H54 (cell line): ENCODE data around the gene MEDAG.
A peak's percentile ranks its signal among the peaks of the same experiment; 100 is the strongest.

Source experiments
- DNase-seq: peaks from one replicate; pipeline ENCODE4 v3.0.0; 2011; ENCODE audit warnings: low spot score, mixed read lengths; ENCODE audit not compliant: insufficient read length
- FAIRE-seq: peaks from 3 replicates; lab custom pipeline; 2011; peaks lifted over from hg19 to GRCh38; lab: Jason Lieb, UNC
- POLR2A ChIP-seq: IDR thresholded peaks from 2 replicates; pipeline ENCODE4 v1.6.1; 2011; ENCODE audit warnings: low read depth, mild to moderate bottlenecking, low read length

Gene MEDAG

DNA sequence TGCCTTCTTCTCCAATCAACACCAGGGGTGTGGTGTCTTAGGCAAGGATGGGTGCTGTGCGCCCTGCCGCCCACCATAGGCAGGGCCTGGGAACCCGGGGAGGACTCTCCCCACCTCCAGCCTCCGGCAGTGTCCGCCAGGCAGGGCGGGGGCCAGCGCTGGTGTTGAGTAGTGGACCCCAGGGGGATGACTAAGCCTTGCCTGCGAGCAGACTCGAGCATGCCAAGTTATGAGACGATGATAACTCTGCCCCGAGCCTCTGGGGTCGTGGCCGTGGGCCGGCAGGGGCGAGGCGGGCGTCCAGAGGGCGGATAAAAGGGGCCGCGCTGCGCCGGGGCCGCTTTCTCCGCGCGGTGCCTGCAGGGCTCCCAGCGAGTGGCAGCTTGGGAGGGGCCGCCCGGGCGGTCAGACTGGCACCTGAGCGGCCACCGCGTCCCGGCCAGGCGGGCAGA, at the start of gene MEDAG:
Gene MEDAG, plus strand, starts transcription at position 340 of the 452 bp plus-strand sequence. CDS start 245 bp downstream, outside the sequence.
- FAIRE-seq: no peak
- DNase-seq: no peak
- no peak for TF ChIP-seq POLR2A

DNA sequence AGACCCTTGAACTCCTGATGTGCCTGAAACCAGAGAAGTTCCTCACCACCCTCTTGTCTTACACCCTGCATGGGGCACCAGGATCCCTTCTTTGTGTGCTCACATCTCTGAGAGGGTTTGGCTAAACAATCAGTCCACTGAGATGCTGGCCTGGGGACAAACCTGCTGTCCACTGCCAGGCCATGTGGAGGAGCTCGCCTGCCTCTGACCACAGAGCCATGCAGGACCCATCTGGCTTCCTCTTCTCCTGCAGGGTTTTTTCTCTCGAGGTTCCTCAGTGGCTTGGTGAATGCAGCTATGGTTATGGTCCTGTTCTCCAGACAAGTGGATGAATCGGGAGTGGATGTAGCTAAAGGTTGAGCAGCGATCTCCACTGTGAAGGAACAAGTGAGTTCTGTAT, 49.1 kb upstream of the MEDAG start:
- TF ChIP-seq POLR2A: no peak
- DNase-seq (no peak), FAIRE-seq (no peak)

DNA sequence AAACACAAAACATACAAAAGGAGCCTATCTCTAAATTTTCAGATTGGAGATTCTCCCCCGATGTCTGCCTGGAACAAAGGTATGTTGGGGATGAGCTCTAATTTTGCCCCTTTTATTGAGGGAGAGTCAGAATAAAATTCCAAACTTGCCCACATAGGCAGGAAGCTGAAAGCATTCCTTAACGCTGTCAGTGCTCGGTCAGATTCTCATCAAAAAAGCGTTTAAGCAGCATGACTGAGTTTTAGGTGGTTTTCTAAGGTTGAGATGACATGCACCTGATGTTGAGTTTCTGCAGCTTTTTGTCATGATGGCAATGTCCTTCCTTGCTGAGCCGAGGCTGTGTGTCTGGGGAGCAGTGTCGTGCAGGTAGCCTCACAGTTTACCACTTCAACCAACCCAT, 48.4 kb upstream of the MEDAG start:
- FAIRE-seq (no peak), DNase-seq (no peak)
- no peak for TF ChIP-seq POLR2A

DNA sequence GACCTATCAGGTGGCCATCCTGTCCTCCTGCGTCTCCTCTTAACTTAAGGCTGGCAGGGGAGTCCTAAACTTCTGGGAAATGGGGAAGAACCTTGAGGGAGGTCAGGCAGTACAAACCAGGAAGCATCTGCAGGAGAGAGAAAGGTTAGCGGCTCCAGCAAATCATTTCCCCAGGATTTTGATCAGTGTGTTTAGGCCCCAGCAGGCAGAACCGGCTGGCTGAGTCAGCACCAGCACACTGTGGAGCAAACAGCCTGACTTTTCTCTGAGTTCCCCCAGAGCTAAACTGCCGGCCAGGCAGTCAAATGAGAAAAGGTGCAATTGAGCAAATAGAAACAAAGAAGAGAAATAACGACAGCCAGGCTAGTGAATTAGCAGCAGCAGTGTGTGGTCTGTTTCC, 46.7 kb upstream of the MEDAG start:
- FAIRE-seq (no peak), DNase-seq (no peak)
- TF ChIP-seq POLR2A: no peak

DNA sequence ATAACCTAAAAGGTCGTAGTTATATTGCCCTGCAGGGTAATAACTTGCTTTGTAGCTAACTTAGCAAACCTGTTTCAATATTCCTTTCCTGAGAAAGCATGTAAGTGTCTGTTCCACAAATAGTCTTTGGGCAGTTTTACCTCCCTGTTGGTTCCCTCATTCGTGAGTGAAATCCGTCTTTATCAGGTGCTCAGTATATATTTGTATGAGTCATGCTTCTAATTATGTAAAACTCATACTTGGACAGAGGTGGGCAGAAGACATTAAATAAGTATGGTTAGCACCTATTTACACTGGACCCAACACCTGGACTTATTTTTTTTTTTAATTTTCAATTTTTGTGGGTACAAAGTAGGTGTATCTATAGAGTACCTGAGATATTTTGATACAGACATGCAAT, 44.9 kb upstream of the MEDAG start:
- FAIRE-seq: no peak
- DNase-seq: no peak
- TF ChIP-seq POLR2A: no peak

DNA sequence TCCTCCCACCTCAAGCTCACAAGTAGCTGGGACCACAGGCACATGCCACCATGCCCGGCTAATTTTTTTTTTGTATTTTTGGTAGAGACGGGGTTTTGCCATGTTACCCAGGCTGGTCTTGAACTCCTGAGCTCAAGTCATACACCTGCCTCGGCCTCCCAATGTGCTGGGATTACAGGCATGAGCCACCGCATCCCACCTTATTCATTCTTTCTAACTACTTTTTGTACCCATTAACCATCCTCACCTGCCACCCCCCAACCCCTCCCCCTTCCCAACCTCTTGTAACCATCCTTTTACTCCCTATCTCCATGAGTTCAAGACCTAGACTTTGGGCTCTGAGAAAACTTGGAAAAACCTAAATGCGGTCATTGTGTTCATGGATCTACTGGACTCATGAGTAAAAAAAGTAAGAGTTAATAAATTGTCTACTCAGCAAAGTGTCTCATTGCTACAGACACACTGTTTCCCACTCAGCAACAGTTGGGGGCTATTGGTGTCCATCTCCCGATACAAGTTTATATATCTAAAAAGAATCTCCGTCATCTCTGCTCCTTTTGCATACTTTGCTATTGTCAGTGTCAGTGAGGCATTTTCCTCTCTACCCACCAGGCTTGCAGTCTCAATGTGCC, 44.1 kb upstream of the MEDAG start:
- DNase-seq (no peak), FAIRE-seq (no peak)

DNA sequence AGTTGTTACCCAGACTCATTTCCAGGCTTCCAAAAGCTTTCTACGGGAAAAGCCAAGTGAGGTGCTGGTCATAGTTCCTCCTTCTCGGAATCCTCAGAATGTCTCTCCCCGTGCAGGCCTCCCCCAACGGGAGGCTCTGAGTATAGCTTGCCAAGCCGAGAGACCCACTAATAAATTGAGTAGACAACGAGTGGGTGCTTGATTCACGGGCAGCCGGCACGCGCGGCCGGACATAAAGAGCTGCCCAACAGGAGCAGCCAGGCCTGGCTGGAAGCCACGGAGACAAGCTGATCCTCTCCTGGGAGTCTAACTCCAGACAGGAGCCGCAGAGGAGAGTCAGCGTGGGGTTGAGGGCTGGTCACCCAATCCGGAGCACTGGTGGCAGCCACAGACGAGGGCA, 43.4 kb upstream of the MEDAG start:
- FAIRE-seq (no peak), DNase-seq (no peak)
- no peak for TF ChIP-seq POLR2A

More for the DNA sequence above, 44.1 kb upstream of the MEDAG start:
- no peak for TF ChIP-seq POLR2A

DNA sequence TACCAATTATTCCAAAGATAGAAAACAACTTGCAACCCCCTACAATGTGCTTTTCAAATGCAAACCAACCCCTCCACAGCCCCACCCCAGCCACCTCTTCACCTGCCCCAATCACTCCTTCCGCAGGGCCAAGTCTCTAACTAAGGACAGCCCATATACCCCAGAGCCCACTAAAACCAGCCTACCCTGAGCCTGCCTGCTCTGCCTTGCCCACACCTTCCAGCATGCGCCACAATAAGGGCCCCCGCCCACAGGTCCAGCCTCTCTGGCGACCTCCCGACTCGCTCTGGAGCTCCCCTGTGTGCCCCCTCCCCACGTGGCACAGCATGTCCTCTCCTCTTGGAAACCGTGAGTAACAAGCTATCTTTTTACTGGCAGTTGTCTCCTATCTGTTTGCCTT, 42.8 kb upstream of the MEDAG start:
- TF ChIP-seq POLR2A: no peak
- DNase-seq (no peak), FAIRE-seq (no peak)

DNA sequence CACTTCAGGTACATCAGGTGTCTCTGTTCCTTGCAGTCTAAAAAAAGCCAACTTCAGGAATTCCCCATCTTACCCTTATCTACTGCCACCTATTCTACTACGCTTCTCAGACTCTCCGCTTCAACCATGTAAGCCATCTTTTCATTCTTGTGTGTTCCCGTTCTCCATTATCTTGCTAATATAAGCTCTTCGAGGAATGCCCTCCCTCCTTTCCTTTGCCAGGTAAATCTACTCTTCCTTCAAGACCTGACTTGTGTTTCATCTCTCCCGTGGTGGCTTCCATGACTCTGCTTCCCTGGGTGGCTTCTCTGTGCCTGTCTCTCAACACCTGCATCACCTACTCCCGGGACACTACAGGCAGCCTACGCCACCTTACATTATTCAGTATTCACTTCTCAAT, 42.3 kb upstream of the MEDAG start:
- FAIRE-seq: no peak
- TF ChIP-seq POLR2A: no peak
- no peak for DNase-seq

DNA sequence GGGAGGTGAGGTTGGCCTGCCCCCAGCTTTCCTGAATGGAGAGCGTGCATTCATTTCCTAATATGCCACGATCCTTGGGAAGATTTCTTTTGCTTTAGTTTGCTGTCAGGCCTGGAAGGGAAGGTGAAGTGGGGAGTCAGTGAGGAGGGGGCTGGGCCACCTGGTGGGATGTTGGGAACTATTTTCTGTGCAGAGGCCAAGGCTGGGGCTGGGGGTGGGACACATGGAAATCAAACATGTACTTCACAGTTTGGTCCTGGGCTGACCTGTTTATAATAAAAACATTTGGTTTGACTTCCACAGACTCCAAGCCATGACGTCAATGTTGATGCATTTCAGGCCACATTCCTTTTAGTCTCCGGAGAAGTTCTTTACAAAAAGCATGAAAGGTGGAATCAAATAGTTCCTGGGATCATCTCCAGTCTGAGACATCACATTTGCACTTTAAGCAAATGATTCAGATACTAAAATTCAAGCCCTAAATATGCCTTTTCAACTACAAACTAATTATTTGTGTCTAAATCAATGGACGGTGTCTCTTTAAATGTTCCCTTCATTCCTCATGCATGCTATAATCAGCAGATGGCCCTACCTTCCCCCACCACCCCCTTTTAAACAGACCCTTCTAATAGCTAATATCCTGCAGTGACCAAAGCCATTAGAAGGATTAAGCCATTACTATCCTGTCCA, 41.5 kb upstream of the MEDAG start:
- no peak for TF ChIP-seq POLR2A
- no peak for DNase-seq
- FAIRE-seq: no peak

DNA sequence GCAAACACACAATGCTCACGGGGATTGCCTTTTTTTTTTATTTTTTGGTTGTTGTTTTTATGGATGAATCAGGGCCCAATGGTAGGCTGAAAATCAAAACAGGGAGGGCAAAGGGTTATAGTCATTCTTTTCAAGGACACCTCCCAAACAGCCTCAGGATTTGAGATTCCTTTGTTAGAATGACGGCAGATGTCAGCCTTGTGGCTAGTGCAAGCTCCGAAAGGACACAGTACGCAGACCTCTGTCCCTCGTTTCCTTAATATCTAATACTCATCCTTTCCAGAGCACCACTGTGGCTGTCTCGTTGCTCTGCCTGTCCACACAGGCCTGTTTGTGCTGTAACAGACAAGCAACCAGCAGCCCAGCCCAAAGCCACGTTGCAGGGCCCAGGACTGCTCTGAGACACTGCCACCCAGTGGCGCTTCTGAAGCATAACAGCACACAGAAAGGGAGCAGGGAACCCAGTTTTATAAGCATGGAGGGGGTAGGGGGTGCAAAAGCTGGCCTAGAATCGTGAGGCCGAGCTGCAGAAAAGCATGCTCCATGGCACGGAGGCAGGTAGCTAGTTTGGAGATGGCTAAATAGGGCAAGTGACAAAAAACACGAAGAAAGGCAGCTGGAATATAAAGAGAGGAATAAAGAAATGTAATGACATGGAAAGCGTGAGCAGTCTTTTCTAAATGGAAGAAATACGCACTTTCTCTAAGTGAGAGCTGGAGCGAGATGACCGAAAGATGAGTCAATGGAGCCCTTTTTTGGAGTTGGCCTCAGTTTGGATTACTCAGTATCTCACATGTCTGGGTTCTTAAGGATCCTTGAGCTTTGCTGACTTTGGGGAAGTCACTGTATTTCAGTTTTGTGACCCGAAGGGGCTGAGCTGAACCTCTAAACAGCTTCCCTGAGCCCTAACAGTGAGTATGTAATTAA, 40.7 kb upstream of the MEDAG start:
- no peak for FAIRE-seq
- TF ChIP-seq POLR2A: 0 out of 2 replicates have a peak, but pooled peaks have one; percentile 16
- DNase-seq: no peak

DNA sequence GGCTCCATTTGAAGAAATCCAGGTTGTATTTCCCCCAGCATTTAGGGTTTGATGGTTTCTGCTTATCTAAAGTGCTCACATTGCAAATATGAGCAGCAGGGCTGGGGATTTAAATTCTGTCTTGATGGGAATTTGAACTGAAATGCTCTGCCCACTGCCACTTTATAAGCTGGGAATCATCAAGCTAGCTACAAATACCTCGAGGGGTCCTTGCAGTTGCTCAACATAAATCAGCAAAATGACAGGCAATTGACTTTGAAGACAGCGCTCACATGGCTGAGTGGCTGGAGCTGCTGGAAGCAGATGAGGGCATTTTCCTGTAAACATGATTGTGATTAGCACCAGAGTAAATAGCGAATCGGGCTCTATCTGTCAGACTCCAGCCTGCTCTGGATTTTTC, 39.4 kb upstream of the MEDAG start:
- no peak for DNase-seq
- TF ChIP-seq POLR2A: no peak
- no peak for FAIRE-seq

DNA sequence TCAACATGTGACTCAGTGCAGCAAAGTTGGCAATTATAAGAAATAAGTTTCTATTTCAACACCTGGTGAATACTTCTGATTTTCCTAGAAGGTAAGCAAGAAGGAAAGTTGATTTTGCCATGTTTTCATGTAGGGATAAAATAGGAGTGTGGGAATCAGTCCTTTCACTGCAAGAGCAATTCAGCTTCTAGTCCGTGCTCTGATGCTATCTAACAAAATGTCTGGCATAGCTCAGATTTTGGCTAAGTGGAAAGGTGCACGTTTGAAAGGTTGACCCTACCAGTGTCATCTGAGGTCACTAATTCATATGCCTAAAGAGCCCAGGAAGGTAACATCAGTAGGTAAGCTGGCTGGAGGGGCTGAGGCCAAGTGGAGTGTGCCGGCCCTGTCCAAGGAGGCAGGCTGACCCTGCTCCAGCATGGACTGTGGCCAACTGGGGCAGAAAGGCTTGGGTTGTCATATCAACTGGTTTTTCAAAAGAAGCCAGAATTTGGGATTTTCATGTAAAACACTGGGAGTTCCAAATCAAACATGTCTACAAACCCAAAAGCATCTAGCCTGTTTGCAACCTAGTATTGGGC, 38.9 kb upstream of the MEDAG start:
- DNase-seq (no peak), FAIRE-seq (no peak)
- TF ChIP-seq POLR2A: no peak

DNA sequence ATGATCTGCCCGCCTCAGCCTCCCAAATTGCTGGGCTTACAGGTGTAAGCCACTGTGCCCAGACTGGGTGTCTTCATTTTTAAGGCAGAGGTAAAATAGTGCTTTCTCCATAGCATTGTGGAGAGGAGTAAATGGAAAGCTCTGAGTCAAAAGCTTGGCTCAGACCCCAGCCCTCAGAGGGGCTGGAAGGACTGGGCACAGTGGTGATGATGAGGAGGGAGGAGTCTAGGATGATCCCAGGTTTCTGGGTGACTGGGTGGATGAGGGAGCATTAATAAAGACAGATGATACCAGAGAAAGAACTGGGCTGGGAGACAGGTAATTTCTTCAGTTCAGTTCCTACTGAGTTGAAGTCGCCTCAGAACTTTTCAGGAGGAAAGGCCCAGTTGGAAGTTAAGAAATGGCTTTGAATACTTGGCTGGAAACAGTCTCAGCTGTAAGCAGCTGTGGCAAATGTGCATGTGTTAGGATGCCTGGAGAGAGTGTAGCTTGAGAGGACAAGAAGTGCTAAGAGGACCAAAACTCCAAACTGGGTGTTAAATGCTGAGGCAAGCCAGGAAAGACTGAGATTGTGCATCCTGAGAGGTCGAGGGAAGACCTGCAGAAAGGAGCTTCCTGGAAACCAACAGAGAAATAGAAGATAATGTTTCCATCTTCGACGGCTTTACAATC, 37.1 kb upstream of the MEDAG start:
- no peak for FAIRE-seq
- no peak for TF ChIP-seq POLR2A
- DNase-seq: no peak
